ENCODE data around the gene FANCF. TPM values are rescaled to one million over a fixed set of nuclear protein-coding genes. Genes with fewer than 3 reads are reported as not detected.
"Not testable (repeated sequence)": the region's sequence is repeated elsewhere in the genome, so short reads cannot be mapped to it uniquely, and the experiment has no call there.

Gene FANCF
- total and polyA plus RNA-seq, 9 donors, result 4.0 to 7.7 (median 5.4) TPM

DNA sequence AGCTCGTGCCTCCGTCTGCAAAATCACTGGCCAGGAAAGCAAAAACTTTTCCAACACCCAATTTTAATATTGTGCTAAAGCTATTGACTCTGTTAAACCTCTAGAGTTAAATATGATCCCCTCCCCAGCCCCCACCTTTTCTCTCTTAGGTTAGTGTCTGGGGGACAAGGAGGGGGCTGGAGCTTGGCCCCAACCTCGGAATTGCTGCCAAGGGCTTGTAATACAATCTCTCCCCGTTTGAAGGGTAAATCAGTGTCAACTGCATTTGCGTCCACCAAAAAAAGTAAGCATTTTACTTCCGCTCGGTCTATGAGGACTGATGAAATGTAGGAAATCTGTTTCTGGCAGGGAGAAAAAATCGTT is 40.7 kb upstream of the FANCF start, which contains the start of gene GAS2:
GAS2 (plus strand) TSS at position 287 of the 363 bp plus-strand sequence. CDS start 8,259 bp downstream, outside the sequence.
- H3K4me3 ChIP-seq (ENCODE audit: low read length), result peak within 1 kb of the TSS; percentile 58
- peaks cover 3% of the 10 kb centered on the region for H3K4me1 ChIP-seq (ENCODE audit: control insufficient read depth, insufficient read depth, low read length)
- H3K9me3 ChIP-seq (replicated peaks; ENCODE audit: control insufficient read depth, low read depth, low read length), result no peaks in the 10 kb centered on the region
- 0% methylated on average over 3 of the region's 8 CpGs for WGBS (ENCODE audit: insufficient coverage)
- peaks cover 4% of the 10 kb centered on the region for H3K27me3 ChIP-seq (ENCODE audit: control insufficient read depth, insufficient read depth, low read length)
- peak; percentile 91 for DNase-seq
- peak within 1 kb of the TSS; percentile 71 for H3K27ac ChIP-seq (ENCODE audit: low read length)
- no peaks in the 10 kb centered on the region for H3K36me3 ChIP-seq (ENCODE audit: control insufficient read depth, insufficient read depth, low read length)

DNA sequence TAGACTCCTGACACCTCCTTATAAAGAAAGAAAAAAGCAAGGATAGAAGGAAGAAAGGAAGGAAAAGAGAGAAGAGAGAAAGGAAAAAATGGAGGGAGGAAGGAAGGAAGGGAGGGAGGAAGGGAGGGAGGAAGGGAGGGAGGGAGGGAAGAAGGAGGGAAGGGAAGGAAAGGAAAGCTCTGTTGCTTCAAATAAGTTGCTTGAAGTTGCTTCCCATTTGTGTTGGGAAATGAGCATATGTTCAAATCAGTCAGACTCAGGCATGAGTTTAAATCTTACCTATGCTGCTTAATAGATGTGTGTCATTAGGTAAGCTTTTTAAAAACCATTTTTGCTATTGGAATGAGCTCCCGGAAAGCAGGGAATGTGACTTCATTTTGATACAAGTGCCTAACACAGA is 34.2 kb upstream of the FANCF start:
- Histone ChIP-seq H3K4me3 (ENCODE audit: low read length) (no peak overlapping the region), H3K27ac (ENCODE audit: low read length) (no peak overlapping the region), H3K9me3 (replicated peaks; ENCODE audit: control insufficient read depth, low read depth, low read length) (no peaks in the 10 kb centered on the region), H3K4me1 (ENCODE audit: control insufficient read depth, insufficient read depth, low read length) (no peaks in the 10 kb centered on the region), H3K36me3 (ENCODE audit: control insufficient read depth, insufficient read depth, low read length) (no peaks in the 10 kb centered on the region), H3K27me3 (ENCODE audit: control insufficient read depth, insufficient read depth, low read length) (no peaks in the 10 kb centered on the region)
- DNase-seq, result no peak
- 100% methylated on average over 1 of the region's 1 CpG for WGBS (ENCODE audit: insufficient coverage)

DNA sequence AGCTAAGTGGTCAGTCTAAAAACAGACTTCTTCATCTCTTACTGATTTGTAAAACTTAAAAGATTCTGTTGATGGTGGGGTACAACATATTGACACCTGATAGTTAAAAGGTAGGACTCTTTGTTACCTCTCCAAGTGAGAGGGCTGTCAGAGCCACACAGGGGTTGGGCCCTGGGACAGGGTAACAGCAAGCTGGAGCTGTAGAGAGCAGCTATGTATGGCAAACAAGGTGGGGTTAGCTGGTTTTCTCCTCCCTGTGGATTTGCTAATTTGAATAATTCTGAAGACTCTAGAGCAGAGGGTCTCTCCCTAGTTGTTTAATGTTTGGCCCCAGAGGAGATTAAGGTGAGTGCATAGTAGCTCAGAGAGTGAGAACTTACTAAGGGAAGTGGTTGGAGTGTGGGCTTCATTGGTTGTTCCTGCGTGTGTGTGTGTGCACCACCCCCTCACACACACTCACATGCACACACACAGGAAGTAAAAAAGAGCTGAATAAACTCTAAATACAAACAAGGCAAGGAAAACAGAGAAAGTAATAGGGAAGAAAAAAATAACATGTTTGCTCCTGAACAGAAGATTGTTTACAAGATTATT is 31.6 kb upstream of the FANCF start:
- no peaks in the 10 kb centered on the region for H3K27me3 ChIP-seq (ENCODE audit: control insufficient read depth, insufficient read depth, low read length)

DNA sequence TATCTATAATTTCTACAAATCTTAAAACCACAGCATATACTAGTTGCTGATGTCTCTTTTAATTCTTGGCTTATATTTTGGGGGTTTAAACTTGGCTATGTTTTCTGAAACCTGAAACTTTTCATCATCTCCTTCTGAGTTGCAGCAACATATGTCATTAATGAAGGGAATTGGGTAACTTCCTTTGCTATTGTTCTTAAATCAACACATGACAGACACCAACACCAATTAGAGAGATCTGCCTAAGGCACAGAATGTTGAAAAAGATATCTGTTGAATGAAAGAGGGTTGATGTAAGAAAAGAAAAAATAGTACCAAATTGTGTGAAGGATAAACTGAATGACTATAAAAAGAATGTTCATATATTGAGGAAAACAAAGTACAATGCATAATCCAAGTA is 30.5 kb upstream of the FANCF start:
- no peak for DNase-seq
- Histone ChIP-seq H3K27me3 (ENCODE audit: control insufficient read depth, insufficient read depth, low read length) (no peaks in the 10 kb centered on the region), H3K27ac (ENCODE audit: low read length) (no peak overlapping the region), H3K9me3 (replicated peaks; ENCODE audit: control insufficient read depth, low read depth, low read length) (no peaks in the 10 kb centered on the region), H3K36me3 (ENCODE audit: control insufficient read depth, insufficient read depth, low read length) (no peaks in the 10 kb centered on the region), H3K4me1 (ENCODE audit: control insufficient read depth, insufficient read depth, low read length) (no peaks in the 10 kb centered on the region), H3K4me3 (ENCODE audit: low read length) (no peak overlapping the region)

More for the DNA sequence above, 31.6 kb upstream of the FANCF start:
- Histone ChIP-seq H3K9me3 (replicated peaks; ENCODE audit: control insufficient read depth, low read depth, low read length) (no peaks in the 10 kb centered on the region), H3K4me3 (ENCODE audit: low read length) (no peak overlapping the region), H3K27ac (ENCODE audit: low read length) (no peak overlapping the region), H3K36me3 (ENCODE audit: control insufficient read depth, insufficient read depth, low read length) (no peaks in the 10 kb centered on the region), H3K4me1 (ENCODE audit: control insufficient read depth, insufficient read depth, low read length) (no peaks in the 10 kb centered on the region)
- DNase-seq, result no peak
- no CpG with 5 or more reads among the region's 1 CpG for WGBS (ENCODE audit: insufficient coverage)

DNA sequence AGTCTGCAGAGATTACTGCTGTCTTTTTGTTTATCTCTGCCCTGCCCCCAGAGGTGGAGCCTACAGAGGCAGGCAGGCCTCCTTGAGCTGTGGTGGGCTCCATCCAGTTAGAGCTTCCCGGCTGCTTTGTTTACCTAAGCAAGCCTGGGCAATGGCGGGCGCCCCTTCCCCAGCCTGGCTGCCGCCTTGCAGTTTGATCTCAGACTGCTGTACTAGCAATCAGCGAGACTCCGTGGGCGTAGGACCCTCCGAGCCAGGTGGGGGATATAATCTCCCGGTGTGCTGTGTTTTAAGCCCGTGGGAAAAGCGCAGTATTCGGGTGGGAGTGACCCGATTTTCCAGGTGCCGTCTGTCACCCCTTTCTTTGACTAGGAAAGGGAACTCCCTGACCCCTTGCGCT is 26.7 kb upstream of the FANCF start:
- not testable (repeated sequence) for DNase-seq; H3K27ac ChIP-seq (ENCODE audit: low read length); H3K4me3 ChIP-seq (ENCODE audit: low read length); H3K27me3 ChIP-seq (ENCODE audit: control insufficient read depth, insufficient read depth, low read length); H3K9me3 ChIP-seq (replicated peaks; ENCODE audit: control insufficient read depth, low read depth, low read length); H3K4me1 ChIP-seq (ENCODE audit: control insufficient read depth, insufficient read depth, low read length); H3K36me3 ChIP-seq (ENCODE audit: control insufficient read depth, insufficient read depth, low read length)
- WGBS (ENCODE audit: insufficient coverage), result 75% methylated on average over 9 of the region's 15 CpGs

DNA sequence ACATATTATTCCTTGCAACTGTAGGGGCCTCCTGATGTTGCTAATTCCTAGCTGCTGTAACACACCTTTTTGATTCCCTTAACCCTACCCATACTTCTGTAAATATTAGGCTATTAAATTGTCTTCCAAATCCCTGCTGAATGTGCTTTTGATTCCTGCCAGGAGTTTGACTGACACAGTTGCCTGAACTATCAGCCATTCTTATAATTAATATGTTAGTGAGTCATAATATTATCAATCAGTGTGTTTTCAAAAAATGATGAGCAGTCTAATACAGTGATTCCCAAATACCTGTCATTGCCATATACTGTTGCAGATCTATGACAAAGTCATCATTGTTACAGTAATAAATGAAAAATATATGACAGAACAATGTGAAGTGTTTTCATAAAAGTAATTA is 15.9 kb upstream of the FANCF start:
- Histone ChIP-seq H3K9me3 (replicated peaks; ENCODE audit: control insufficient read depth, low read depth, low read length) (no peaks in the 10 kb centered on the region), H3K4me3 (ENCODE audit: low read length) (no peak overlapping the region), H3K36me3 (ENCODE audit: control insufficient read depth, insufficient read depth, low read length) (no peaks in the 10 kb centered on the region), H3K4me1 (ENCODE audit: control insufficient read depth, insufficient read depth, low read length) (no peaks in the 10 kb centered on the region), H3K27ac (ENCODE audit: low read length) (no peak overlapping the region), H3K27me3 (ENCODE audit: control insufficient read depth, insufficient read depth, low read length) (no peaks in the 10 kb centered on the region)
- DNase-seq, result no peak

DNA sequence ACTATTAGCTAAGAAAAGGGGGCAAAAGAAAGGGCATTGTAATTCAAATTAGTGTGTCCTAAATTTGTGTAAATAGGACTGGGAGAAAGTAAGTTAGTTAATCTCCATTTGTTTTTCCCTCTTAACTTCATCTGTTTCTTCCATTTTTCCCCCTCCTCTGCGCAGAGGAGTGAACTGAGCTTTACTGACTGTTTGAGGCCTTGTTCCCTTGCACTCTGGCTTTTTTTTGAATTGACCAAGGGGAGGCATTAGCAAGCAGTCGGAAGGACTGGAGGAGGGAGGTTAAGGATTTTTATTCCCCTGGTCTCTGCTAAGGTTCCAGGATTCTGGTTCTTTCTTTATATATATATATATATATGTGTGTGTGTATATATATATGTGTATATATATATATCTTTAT is 15.2 kb upstream of the FANCF start:
- H3K36me3 ChIP-seq (ENCODE audit: control insufficient read depth, insufficient read depth, low read length), result no peaks in the 10 kb centered on the region
- no peaks in the 10 kb centered on the region for H3K27me3 ChIP-seq (ENCODE audit: control insufficient read depth, insufficient read depth, low read length)
- no peak overlapping the region for H3K27ac ChIP-seq (ENCODE audit: low read length)
- no peaks in the 10 kb centered on the region for H3K9me3 ChIP-seq (replicated peaks; ENCODE audit: control insufficient read depth, low read depth, low read length)
- DNase-seq, result no peak
- no peaks in the 10 kb centered on the region for H3K4me1 ChIP-seq (ENCODE audit: control insufficient read depth, insufficient read depth, low read length)
- H3K4me3 ChIP-seq (ENCODE audit: low read length), result no peak overlapping the region
- no CpG with 5 or more reads among the region's 2 CpGs for WGBS (ENCODE audit: insufficient coverage)

DNA sequence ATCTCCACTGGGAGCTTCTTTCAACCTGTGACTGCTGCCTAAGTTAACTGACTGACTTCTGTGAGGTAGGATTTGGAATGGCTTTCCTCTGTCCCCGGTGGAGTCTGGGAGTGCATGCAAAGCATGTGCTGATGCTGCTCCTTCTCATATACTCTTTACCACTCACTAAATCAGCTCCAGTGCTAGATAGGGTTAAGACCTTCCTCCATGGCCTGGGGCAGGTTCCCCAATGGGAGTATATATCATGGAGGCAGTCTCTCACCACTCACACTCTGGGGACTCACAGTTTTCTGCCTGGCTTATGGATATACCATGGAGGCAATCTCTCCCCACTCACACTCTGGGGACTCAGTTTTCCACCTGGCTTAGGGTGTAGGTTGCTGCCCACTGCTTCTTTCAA is 10.1 kb upstream of the FANCF start:
- no peaks in the 10 kb centered on the region for H3K36me3 ChIP-seq (ENCODE audit: control insufficient read depth, insufficient read depth, low read length)
- H3K4me1 ChIP-seq (ENCODE audit: control insufficient read depth, insufficient read depth, low read length), result peaks cover 4% of the 10 kb centered on the region
- WGBS (ENCODE audit: insufficient coverage), result no CpG with 5 or more reads among the region's 1 CpG

DNA sequence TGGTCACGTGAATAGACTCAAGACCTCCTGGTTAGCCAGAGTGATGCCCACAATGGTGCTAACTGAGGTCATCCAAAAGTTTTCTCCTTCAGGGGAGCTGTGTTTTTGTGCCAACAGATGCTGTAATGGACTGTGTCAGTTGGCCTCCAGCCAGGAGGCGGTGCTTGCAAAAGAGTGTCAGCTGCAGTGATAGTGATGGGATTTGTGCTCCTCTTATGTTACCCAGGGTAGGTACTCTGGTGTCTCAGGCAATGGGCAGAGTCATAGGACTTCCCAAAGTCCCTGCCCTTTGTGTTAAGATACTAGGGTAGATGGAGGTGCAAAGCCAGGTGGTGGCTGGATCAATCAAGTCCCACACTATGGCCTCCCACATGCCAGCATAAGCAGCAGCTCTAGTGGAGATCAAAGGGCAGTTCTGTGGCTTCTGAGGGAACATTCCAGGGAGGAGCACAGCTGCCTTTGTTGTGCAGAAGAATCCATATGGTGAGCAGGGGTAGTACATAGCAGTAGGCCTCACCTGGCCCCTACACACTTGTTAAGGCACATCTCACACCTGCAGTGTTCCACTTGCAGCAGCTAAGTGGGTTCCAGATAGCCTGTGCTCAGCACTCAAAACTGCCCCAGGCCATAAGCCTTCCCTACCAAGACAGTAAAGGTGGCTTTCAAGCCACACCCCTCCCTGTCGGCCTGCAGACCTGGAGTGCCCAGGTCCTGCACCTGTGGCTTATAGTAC is 9.4 kb upstream of the FANCF start:
- Histone ChIP-seq H3K36me3 (ENCODE audit: control insufficient read depth, insufficient read depth, low read length) (no peaks in the 10 kb centered on the region), H3K9me3 (replicated peaks; ENCODE audit: control insufficient read depth, low read depth, low read length) (no peaks in the 10 kb centered on the region), H3K4me1 (ENCODE audit: control insufficient read depth, insufficient read depth, low read length) (peaks cover 4% of the 10 kb centered on the region), H3K27me3 (ENCODE audit: control insufficient read depth, insufficient read depth, low read length) (no peaks in the 10 kb centered on the region), H3K27ac (ENCODE audit: low read length) (no peak overlapping the region), H3K4me3 (ENCODE audit: low read length) (no peak overlapping the region)
- WGBS (ENCODE audit: insufficient coverage), result 75% methylated on average over 3 of the region's 3 CpGs
- DNase-seq, result peak; percentile 32

More for the DNA sequence above, 10.1 kb upstream of the FANCF start:
- DNase-seq, result no peak
- Histone ChIP-seq H3K9me3 (replicated peaks; ENCODE audit: control insufficient read depth, low read depth, low read length) (no peaks in the 10 kb centered on the region), H3K27me3 (ENCODE audit: control insufficient read depth, insufficient read depth, low read length) (no peaks in the 10 kb centered on the region), H3K4me3 (ENCODE audit: low read length) (no peak overlapping the region), H3K27ac (ENCODE audit: low read length) (no peak overlapping the region)

DNA sequence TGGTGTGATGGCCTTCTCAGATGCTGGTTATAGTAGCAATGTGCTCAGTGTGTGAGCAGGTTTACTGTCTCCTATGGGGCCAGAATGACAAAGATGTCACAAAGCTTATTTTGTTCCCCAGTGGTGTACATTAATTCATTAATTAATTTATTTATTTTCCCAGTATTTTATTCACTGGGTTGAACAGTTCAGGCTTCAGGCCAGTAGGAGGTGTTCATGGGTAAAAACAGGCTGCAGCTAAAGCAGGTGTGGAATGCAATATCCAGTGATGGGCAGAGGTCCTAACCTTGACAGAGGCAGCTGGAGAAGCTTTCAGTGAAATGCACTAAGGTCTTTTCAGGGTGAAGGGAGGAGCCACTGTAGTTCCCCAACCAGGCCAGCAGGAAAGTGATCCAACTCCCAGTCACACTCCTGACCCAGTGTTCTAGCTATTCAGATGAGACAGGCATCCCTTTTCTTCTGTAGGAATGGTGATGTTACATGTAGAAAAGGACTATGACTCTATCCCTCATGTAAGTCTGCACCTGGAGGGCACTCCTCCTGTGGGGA is 7.8 kb upstream of the FANCF start:
- H3K36me3 ChIP-seq (ENCODE audit: control insufficient read depth, insufficient read depth, low read length), result no peaks in the 10 kb centered on the region
- no peak overlapping the region for H3K4me3 ChIP-seq (ENCODE audit: low read length)
- peaks cover 4% of the 10 kb centered on the region for H3K4me1 ChIP-seq (ENCODE audit: control insufficient read depth, insufficient read depth, low read length)
- H3K27ac ChIP-seq (ENCODE audit: low read length), result no peak overlapping the region
- no peak for DNase-seq
- H3K9me3 ChIP-seq (replicated peaks; ENCODE audit: control insufficient read depth, low read depth, low read length), result no peaks in the 10 kb centered on the region
- no peaks in the 10 kb centered on the region for H3K27me3 ChIP-seq (ENCODE audit: control insufficient read depth, insufficient read depth, low read length)
